Mesendoderm (in vitro differentiated cells): ENCODE results near the gene HABP2.

ENCODE experiments used
- DNase-seq: peaks from one replicate; pipeline ENCODE4 v3.0.0; 2013
- H2AK5ac ChIP-seq: 2 replicates; pipeline ENCODE4 v1.6.1; 2013; ENCODE audit warnings: low read length, inconsistent platforms
- H2BK120ac ChIP-seq: 2 replicates; pipeline ENCODE4 v1.6.1; 2013; ENCODE audit warnings: low read depth, mild to moderate bottlenecking, low read length, moderate library complexity, mixed read lengths
- H2BK15ac ChIP-seq: replicated peaks from 2 replicates; pipeline ENCODE4 v1.6.1; 2013; ENCODE audit warnings: low read depth, mild to moderate bottlenecking, moderate library complexity
- H2BK5ac ChIP-seq: 2 replicates; pipeline ENCODE4 v1.6.1; 2013; ENCODE audit warnings: low read length, inconsistent platforms
- H3K18ac ChIP-seq: 2 replicates; pipeline ENCODE4 v1.6.1; 2013; ENCODE audit warnings: mild to moderate bottlenecking, low read length, mixed read lengths
- H3K23ac ChIP-seq: one replicate; pipeline ENCODE4 v1.6.1; 2013; ENCODE audit warnings: low read length
- H3K27ac ChIP-seq: 2 replicates; pipeline ENCODE4 v1.5.1; 2013; ENCODE audit warnings: low read depth, mild to moderate bottlenecking, inconsistent platforms, low read length, moderate library complexity
- H3K27me3 ChIP-seq: 2 replicates; pipeline ENCODE4 v1.6.1; 2013; ENCODE audit warnings: low read length, control low read depth, mild to moderate bottlenecking, inconsistent platforms; ENCODE audit not compliant: insufficient read depth, poor library complexity
- H3K36me3 ChIP-seq: 2 replicates; pipeline ENCODE4 v1.6.1; 2013; ENCODE audit warnings: low read length, inconsistent platforms; ENCODE audit not compliant: control insufficient read depth, insufficient read depth
- H3K4ac ChIP-seq: one replicate; pipeline ENCODE4 v1.6.1; 2013; ENCODE audit warnings: low read depth, mild to moderate bottlenecking, low read length, moderate library complexity
- H3K4me1 ChIP-seq: 2 replicates; pipeline ENCODE4 v1.6.1; 2013; ENCODE audit warnings: low read depth, low read length, inconsistent platforms; ENCODE audit not compliant: control insufficient read depth
- H3K4me2 ChIP-seq: 2 replicates; pipeline ENCODE4 v1.6.1; 2013; ENCODE audit warnings: low read length
- H3K4me3 ChIP-seq: 2 replicates; pipeline ENCODE4 v1.5.1; 2013; ENCODE audit warnings: mild to moderate bottlenecking, low read length
- H3K56ac ChIP-seq: one replicate; pipeline ENCODE4 v1.6.1; 2013; ENCODE audit warnings: low read length
- H3K79me1 ChIP-seq: 2 replicates; pipeline ENCODE4 v1.6.1; 2013; ENCODE audit warnings: low read length, inconsistent platforms
- H3K79me2 ChIP-seq: 2 replicates; pipeline ENCODE4 v1.6.1; 2013; ENCODE audit warnings: mild to moderate bottlenecking, low read length; ENCODE audit not compliant: control insufficient read depth, insufficient read depth
- H3K9ac ChIP-seq: 2 replicates; pipeline ENCODE4 v1.6.1; 2013; ENCODE audit warnings: low read length, inconsistent platforms
- H4K5ac ChIP-seq: one replicate; pipeline ENCODE4 v1.6.1; 2013; ENCODE audit warnings: low read length
- H4K8ac ChIP-seq: one replicate; pipeline ENCODE4 v1.6.1; 2013; ENCODE audit warnings: low read depth, mild to moderate bottlenecking, control low read depth, low read length, moderate library complexity
- WGBS: extraction: QIAGEN DNeasy Blood & Tissue Kit; methylation state at CpG from one replicate; pipeline ENCODE4 v1.1.7; 2013; ENCODE audit warnings: low lambda C conversion rate, missing lambda C conversion rate; ENCODE audit not compliant: insufficient coverage; ENCODE audit errors: extremely low coverage; 5-methylcytosine and 5-hydroxymethylcytosine counted together

HABP2 gene

DNA sequence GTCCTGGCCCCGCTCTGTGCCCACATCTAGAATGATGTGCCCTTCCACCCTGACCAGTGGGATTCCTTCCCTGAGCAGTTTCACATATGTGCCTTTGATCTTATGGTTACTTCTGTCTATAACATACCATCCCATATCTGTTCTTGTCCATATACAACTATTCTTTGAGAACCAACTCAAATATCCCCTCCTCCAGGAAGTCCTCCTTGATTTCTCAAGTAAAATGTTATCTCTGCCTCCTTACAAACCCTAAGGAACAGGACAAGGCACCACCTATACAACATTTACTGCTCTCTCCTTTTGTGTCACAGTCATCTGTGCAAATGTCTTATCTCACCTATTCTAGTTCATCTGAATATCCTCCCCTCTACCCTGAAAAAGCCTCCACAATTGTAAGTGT is 28.2 kb downstream of the HABP2 start:
- WGBS = no CpG with 5 or more reads among the region's 1 CpG
- H3K4ac ChIP-seq = no peak overlapping the region
- H2BK5ac ChIP-seq = no peak overlapping the region
- no peak overlapping the region for H4K5ac ChIP-seq
- no peaks in the 10 kb centered on the region for H3K36me3 ChIP-seq
- no peak overlapping the region for H3K9ac ChIP-seq
- no peak overlapping the region for H3K4me3 ChIP-seq
- no peak overlapping the region for H2AK5ac ChIP-seq
- H3K27ac ChIP-seq = no peak overlapping the region
- no peak overlapping the region for H3K4me2 ChIP-seq
- no peaks in the 10 kb centered on the region for H3K79me1 ChIP-seq
- no peak overlapping the region for H2BK120ac ChIP-seq
- H3K56ac ChIP-seq = no peak overlapping the region
- no peaks in the 10 kb centered on the region for H3K27me3 ChIP-seq
- no peak overlapping the region for H2BK15ac ChIP-seq
- H3K4me1 ChIP-seq = no peaks in the 10 kb centered on the region
- H3K23ac ChIP-seq = no peak overlapping the region
- H3K79me2 ChIP-seq = no peaks in the 10 kb centered on the region
- no peak overlapping the region for H4K8ac ChIP-seq
- no peak overlapping the region for H3K18ac ChIP-seq
- DNase-seq = no peak

DNA sequence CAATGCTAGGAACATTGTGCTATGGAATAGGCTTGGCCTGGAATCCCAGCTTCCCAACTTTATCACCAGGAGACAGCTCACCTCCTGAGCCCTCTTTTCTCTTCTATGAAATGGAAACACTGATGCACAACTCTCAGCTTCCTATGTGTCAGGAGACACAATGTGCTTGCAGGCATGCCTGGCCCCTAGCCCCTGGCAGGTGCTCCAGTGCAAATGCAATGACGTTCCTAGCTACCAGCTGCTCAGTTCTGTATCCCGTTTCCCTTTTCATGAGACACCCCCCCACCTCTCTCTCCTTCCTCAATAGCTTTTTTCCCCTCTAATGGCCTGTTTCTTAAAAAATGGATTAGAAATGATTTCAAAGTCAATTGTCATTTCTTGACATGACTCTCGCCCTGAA is 30.7 kb downstream of the HABP2 start:
- Histone ChIP-seq H3K18ac (no peak overlapping the region), H3K23ac (no peak overlapping the region), H3K4me3 (no peak overlapping the region), H3K4me2 (no peak overlapping the region), H2BK5ac (no peak overlapping the region), H3K36me3 (no peaks in the 10 kb centered on the region), H3K56ac (no peak overlapping the region), H4K5ac (no peak overlapping the region), H3K27ac (no peak overlapping the region), H4K8ac (no peak overlapping the region), H3K79me1 (no peaks in the 10 kb centered on the region), H3K4me1 (no peaks in the 10 kb centered on the region), H2AK5ac (no peak overlapping the region), H2BK15ac (no peak overlapping the region), H3K4ac (no peak overlapping the region), H3K27me3 (no peaks in the 10 kb centered on the region), H2BK120ac (no peak overlapping the region), H3K9ac (no peak overlapping the region), H3K79me2 (no peaks in the 10 kb centered on the region)
- WGBS = no CpG with 5 or more reads among the region's 3 CpGs
- DNase-seq = no peak

GRCh38 chr10:113585949-113586348 is 33.1 kb downstream of the HABP2 start:
- no peak overlapping the region for H2AK5ac ChIP-seq
- no peaks in the 10 kb centered on the region for H3K4me1 ChIP-seq
- H3K4me3 ChIP-seq = no peak overlapping the region
- no peak overlapping the region for H2BK5ac ChIP-seq
- H3K18ac ChIP-seq = no peak overlapping the region
- H3K79me1 ChIP-seq = no peaks in the 10 kb centered on the region
- H3K23ac ChIP-seq = no peak overlapping the region
- peak; percentile 10 for DNase-seq
- no peaks in the 10 kb centered on the region for H3K79me2 ChIP-seq
- no peak overlapping the region for H4K5ac ChIP-seq
- WGBS = no CpG with 5 or more reads among the region's 1 CpG
- H3K4ac ChIP-seq = no peak overlapping the region
- no peak overlapping the region for H3K4me2 ChIP-seq
- no peak overlapping the region for H2BK15ac ChIP-seq
- H3K36me3 ChIP-seq = no peaks in the 10 kb centered on the region
- no peak overlapping the region for H2BK120ac ChIP-seq
- no peak overlapping the region for H4K8ac ChIP-seq
- no peak overlapping the region for H3K56ac ChIP-seq
- no peak overlapping the region for H3K9ac ChIP-seq
- no peaks in the 10 kb centered on the region for H3K27me3 ChIP-seq
- no peak overlapping the region for H3K27ac ChIP-seq

GRCh38 chr10:113589201-113589770 is 36.4 kb downstream of the HABP2 start:
- H3K27ac ChIP-seq = no peak overlapping the region
- H3K36me3 ChIP-seq = no peaks in the 10 kb centered on the region
- H3K79me1 ChIP-seq = no peaks in the 10 kb centered on the region
- no peaks in the 10 kb centered on the region for H3K4me1 ChIP-seq
- no peak overlapping the region for H4K8ac ChIP-seq
- no peak overlapping the region for H2BK120ac ChIP-seq
- no peaks in the 10 kb centered on the region for H3K79me2 ChIP-seq
- H4K5ac ChIP-seq = no peak overlapping the region
- DNase-seq = no peak
- no peak overlapping the region for H3K56ac ChIP-seq
- H3K9ac ChIP-seq = no peak overlapping the region
- no peaks in the 10 kb centered on the region for H3K27me3 ChIP-seq
- H3K4me2 ChIP-seq = no peak overlapping the region
- no peak overlapping the region for H3K18ac ChIP-seq
- no peak overlapping the region for H2BK15ac ChIP-seq
- H3K23ac ChIP-seq = no peak overlapping the region
- no CpG with 5 or more reads among the region's 13 CpGs for WGBS
- no peak overlapping the region for H2BK5ac ChIP-seq
- no peak overlapping the region for H3K4me3 ChIP-seq
- no peak overlapping the region for H3K4ac ChIP-seq
- no peak overlapping the region for H2AK5ac ChIP-seq

DNA sequence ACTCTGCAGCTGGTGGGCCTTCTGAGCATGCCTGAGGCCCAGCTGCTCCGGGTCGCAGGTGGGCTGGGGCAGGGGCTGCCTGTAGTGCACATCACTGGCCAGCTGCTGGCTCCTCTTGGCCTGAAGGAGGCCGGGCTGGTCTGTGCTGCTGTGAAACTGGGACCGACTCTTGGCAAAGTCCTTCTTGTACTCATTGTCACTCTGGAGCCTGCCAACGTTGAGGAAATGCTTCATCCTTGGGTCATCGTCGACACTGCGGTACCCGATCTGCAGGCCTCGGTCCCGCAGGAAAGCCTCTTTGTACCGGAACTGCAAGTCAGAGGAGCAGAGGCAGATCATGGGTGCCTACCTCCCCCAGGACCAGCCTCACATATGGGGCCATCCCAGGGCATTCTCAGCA is 37.7 kb downstream of the HABP2 start:
- H3K4ac ChIP-seq = no peak overlapping the region
- H3K27me3 ChIP-seq = no peaks in the 10 kb centered on the region
- H4K8ac ChIP-seq = no peak overlapping the region
- no peaks in the 10 kb centered on the region for H3K36me3 ChIP-seq
- no peak overlapping the region for H3K4me3 ChIP-seq
- H3K79me2 ChIP-seq = no peaks in the 10 kb centered on the region
- no peak overlapping the region for H3K4me2 ChIP-seq
- no peak overlapping the region for H3K18ac ChIP-seq
- no peak overlapping the region for H2AK5ac ChIP-seq
- H3K4me1 ChIP-seq = no peaks in the 10 kb centered on the region
- no peak overlapping the region for H2BK5ac ChIP-seq
- no peak overlapping the region for H3K27ac ChIP-seq
- no peak overlapping the region for H3K23ac ChIP-seq
- H4K5ac ChIP-seq = no peak overlapping the region
- H2BK15ac ChIP-seq = no peak overlapping the region
- H3K79me1 ChIP-seq = no peaks in the 10 kb centered on the region
- H3K56ac ChIP-seq = no peak overlapping the region
- no peak overlapping the region for H3K9ac ChIP-seq
- DNase-seq = no peak
- no CpG with 5 or more reads among the region's 12 CpGs for WGBS
- no peak overlapping the region for H2BK120ac ChIP-seq

DNA sequence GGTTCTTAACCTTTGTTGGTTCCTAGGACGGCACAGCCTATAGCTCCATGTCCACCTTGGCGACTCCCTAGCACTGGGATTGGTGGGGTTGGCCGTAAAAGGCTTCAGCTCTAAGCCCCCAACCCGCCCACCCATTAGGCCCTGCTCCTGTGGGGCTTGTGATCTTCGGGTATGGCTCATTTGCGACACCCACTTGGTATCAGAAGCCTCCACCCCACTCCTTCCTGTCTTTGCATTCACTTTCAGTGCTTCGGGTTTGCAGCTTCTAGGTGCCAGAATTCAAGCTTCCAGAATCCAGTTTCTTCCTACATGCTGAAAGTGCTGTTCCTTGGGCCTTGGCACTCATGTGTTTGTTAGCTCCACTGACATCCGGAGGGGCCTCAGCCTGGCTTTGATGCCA is 39.5 kb downstream of the HABP2 start:
- H3K9ac ChIP-seq = no peak overlapping the region

More for the DNA sequence above, 39.5 kb downstream of the HABP2 start:
- Histone ChIP-seq H3K79me2 (no peaks in the 10 kb centered on the region), H3K79me1 (no peaks in the 10 kb centered on the region), H3K56ac (no peak overlapping the region), H3K23ac (no peak overlapping the region), H3K4me2 (no peak overlapping the region), H2AK5ac (no peak overlapping the region), H2BK120ac (no peak overlapping the region), H3K27me3 (no peaks in the 10 kb centered on the region), H4K8ac (no peak overlapping the region), H3K4me3 (no peak overlapping the region), H2BK15ac (no peak overlapping the region), H4K5ac (no peak overlapping the region), H3K4me1 (no peaks in the 10 kb centered on the region), H2BK5ac (no peak overlapping the region), H3K27ac (no peak overlapping the region), H3K36me3 (no peaks in the 10 kb centered on the region), H3K4ac (no peak overlapping the region), H3K18ac (no peak overlapping the region)
- DNase-seq = no peak
- WGBS = no CpG with 5 or more reads among the region's 8 CpGs
